WTC11 (cell line): ENCODE measurements around the gene EIF5A. TPM values are rescaled to one million over a fixed set of nuclear protein-coding genes. Genes with fewer than 3 reads are reported as not detected.

Experiments used
- AFF4 ChIP-seq: sonication (generic); formaldehyde crosslinking; IDR thresholded peaks from 2 replicates; pipeline ENCODE4 v1.8.1; 2023; ENCODE audit warnings: mild to moderate bottlenecking, missing genetic modification reagents, borderline replicate concordance
- ATF3 ChIP-seq: sonication (generic); formaldehyde crosslinking; conservative IDR thresholded peaks from 2 replicates; pipeline ENCODE4 v1.8.1; 2022; ENCODE audit warnings: mild to moderate bottlenecking, missing genetic modification reagents
- ATF6 ChIP-seq: sonication (generic); formaldehyde crosslinking; IDR thresholded peaks from 2 replicates; pipeline ENCODE4 v1.8.1; 2023; ENCODE audit warnings: mild to moderate bottlenecking, missing genetic modification reagents
- CREB1 ChIP-seq: sonication (generic); formaldehyde crosslinking; IDR thresholded peaks from 2 replicates; pipeline ENCODE4 v1.8.0; 2023; ENCODE audit warnings: mild to moderate bottlenecking, missing genetic modification reagents
- CTCF ChIP-seq: fragments of 200-600 bp; IDR thresholded peaks from 2 replicates; pipeline ENCODE4 v1.8.0; 2022; ENCODE audit warnings: antibody characterized with exemption
- E2F5 ChIP-seq: sonication (generic); formaldehyde crosslinking; IDR thresholded peaks from 2 replicates; pipeline ENCODE4 v1.8.1; 2022; ENCODE audit warnings: mild to moderate bottlenecking, moderate library complexity, missing genetic modification reagents
- ERG ChIP-seq: fragments of 250-450 bp; sonication (Bioruptor Pico); IDR thresholded peaks from 2 replicates; pipeline ENCODE4 v1.8.0; 2021; ENCODE audit warnings: mild to moderate bottlenecking
- ETV6 ChIP-seq: sonication (generic); formaldehyde crosslinking; IDR thresholded peaks from 2 replicates; pipeline ENCODE4 v1.8.1; 2022; ENCODE audit warnings: mild to moderate bottlenecking, missing genetic modification reagents
- HMGXB4 ChIP-seq: sonication (generic); formaldehyde crosslinking; IDR thresholded peaks from 2 replicates; pipeline ENCODE4 v1.8.1; 2023; ENCODE audit warnings: mild to moderate bottlenecking, moderate library complexity, missing genetic modification reagents
- NFATC4 ChIP-seq: fragments of 250-450 bp; sonication (Bioruptor Pico); IDR thresholded peaks from 2 replicates; pipeline ENCODE4 v1.9.0; 2021; ENCODE audit warnings: mild to moderate bottlenecking
- NFYB ChIP-seq: sonication (generic); formaldehyde crosslinking; conservative IDR thresholded peaks from 2 replicates; pipeline ENCODE4 v1.8.0; 2022; ENCODE audit warnings: low read depth, missing genetic modification reagents
- PREB ChIP-seq: sonication (generic); formaldehyde crosslinking; IDR thresholded peaks from 2 replicates; pipeline ENCODE4 v1.8.1; 2022; ENCODE audit warnings: mild to moderate bottlenecking, missing genetic modification reagents, moderate library complexity, borderline replicate concordance
- PRRX2 ChIP-seq: fragments of 250-450 bp; sonication (Bioruptor Pico); IDR thresholded peaks from 2 replicates; pipeline ENCODE4 v1.8.0; 2021; ENCODE audit warnings: mild to moderate bottlenecking
- RELA ChIP-seq: sonication (generic); formaldehyde crosslinking; IDR thresholded peaks from 2 replicates; pipeline ENCODE4 v1.8.1; 2022; ENCODE audit warnings: missing genetic modification reagents, mild to moderate bottlenecking, borderline replicate concordance
- RORB ChIP-seq: fragments of 250-450 bp; sonication (Bioruptor Pico); IDR thresholded peaks from 2 replicates; pipeline ENCODE4 v1.9.0; 2021; ENCODE audit warnings: mild to moderate bottlenecking
- SMAD3 ChIP-seq: sonication (generic); formaldehyde crosslinking; IDR thresholded peaks from 2 replicates; pipeline ENCODE4 v1.8.0; 2022; ENCODE audit warnings: missing genetic modification reagents, mild to moderate bottlenecking, borderline replicate concordance
- STAT6 ChIP-seq: sonication (generic); formaldehyde crosslinking; conservative IDR thresholded peaks from 2 replicates; pipeline ENCODE4 v1.8.1; 2023; ENCODE audit warnings: mild to moderate bottlenecking, low read depth, missing genetic modification reagents, moderate library complexity
- TEAD1 ChIP-seq: sonication (generic); formaldehyde crosslinking; IDR thresholded peaks from 2 replicates; pipeline ENCODE4 v1.8.0; 2022; ENCODE audit warnings: mild to moderate bottlenecking, missing genetic modification reagents
- USF1 ChIP-seq: sonication (generic); formaldehyde crosslinking; IDR thresholded peaks from 2 replicates; pipeline ENCODE4 v1.8.0; 2022; ENCODE audit warnings: mild to moderate bottlenecking, missing genetic modification reagents
- ZNF219 ChIP-seq: sonication (generic); formaldehyde crosslinking; IDR thresholded peaks from 2 replicates; pipeline ENCODE4 v1.8.0; 2023; ENCODE audit warnings: missing genetic modification reagents, mild to moderate bottlenecking, borderline replicate concordance
- total RNA-seq: library from RNA; stranded (reverse); gene quantifications from 3 replicates; pipeline ENCODE4 v1.2.3, GENCODE V29; 2021

Gene EIF5A
- total RNA-seq, 1 experiment from 2014 or later: 1,021 TPM

GRCh38 chr17:7351665-7352502 is 44.5 kb downstream of the EIF5A start, which contains the start of gene KCTD11 (continued):
- TF ChIP-seq STAT6 (CRISPR knock-in tag) (no peak), PREB (CRISPR knock-in tag) (no peak), ATF3 (CRISPR knock-in tag) (no peak), ZNF219 (CRISPR knock-in tag) (peak; percentile 12; the same call in 1 of the 2 replicates), SMAD3 (CRISPR knock-in tag) (no peak), CREB1 (CRISPR knock-in tag) (no peak), HMGXB4 (CRISPR knock-in tag) (no peak; the same call in 1 of the 2 replicates), TEAD1 (CRISPR knock-in tag) (0 out of 2 replicates have a peak, but pooled peaks have one; percentile 24), RORB (CRISPR knock-in tag) (no peak), PRRX2 (CRISPR knock-in tag) (no peak), NFYB (CRISPR knock-in tag) (no peak), USF1 (CRISPR knock-in tag) (no peak), AFF4 (no peak), E2F5 (CRISPR knock-in tag) (no peak; the same call in 1 of the 2 replicates), ETV6 (CRISPR knock-in tag) (no peak), RELA (no peak), NFATC4 (CRISPR knock-in tag) (no peak), CTCF (no peak; the same call in 1 of the 2 replicates), ATF6 (no peak), ERG (CRISPR knock-in tag) (no peak)
